ENCODE data around the gene WDR74.
A peak's percentile ranks its signal among the peaks of the same experiment; 100 is the strongest.
"Not testable (repeated sequence)": the region's sequence is repeated elsewhere in the genome, so short reads cannot be mapped to it uniquely, and the experiment has no call there.

WDR74 gene

GRCh38 chr11:62840721-62841360, 1.5 kb upstream of the WDR74 start:
- peak; percentile 84 for DNase-seq

- DNase-seq, result no peak
Observed at GRCh38 chr11:62835336-62835735, 4.1 kb downstream of the WDR74 start.

GRCh38 chr11:62832336-62833234, 6.8 kb downstream of the WDR74 start, which contains the start of gene TEX54:
TSS of gene TEX54 (minus strand) at chr11:62832841.
- DNase-seq, result no peak

GRCh38 chr11:62831520-62832335, 7.7 kb downstream of the WDR74 start, which contains the start of gene STX5:
TSS of gene STX5 (minus strand) at chr11:62832051. CDS start at chr11:62831243, 808 bp downstream.
- DNase-seq, result peak; percentile 98

- no peak for DNase-seq
Observed at GRCh38 chr11:62830904-62831519, 8.4 kb downstream of the WDR74 start.

GRCh38 chr11:62828130-62828529, 11.3 kb downstream of the WDR74 start:
- not testable (repeated sequence) for DNase-seq

GRCh38 chr11:62823677-62824076, 15.7 kb downstream of the WDR74 start:
- DNase-seq, result no peak

- DNase-seq, result no peak
Observed at GRCh38 chr11:62817129-62817528, 22.3 kb downstream of the WDR74 start.

GRCh38 chr11:62816557-62816956, 22.8 kb downstream of the WDR74 start:
- peak; percentile 50 for DNase-seq

- no peak for DNase-seq
Observed at GRCh38 chr11:62811659-62812058, 27.7 kb downstream of the WDR74 start.

GRCh38 chr11:62810748-62811147, 28.6 kb downstream of the WDR74 start:
- no peak for DNase-seq

GRCh38 chr11:62806611-62807121, 32.7 kb downstream of the WDR74 start:
- peak; percentile 55 for DNase-seq

- DNase-seq, result no peak
Observed at GRCh38 chr11:62805961-62806441, 33.4 kb downstream of the WDR74 start.

GRCh38 chr11:62805076-62805892, 34.1 kb downstream of the WDR74 start, which contains the start of gene NXF1:
TSS of gene NXF1 (minus strand) at chr11:62805440. CDS start at chr11:62805356, 84 bp downstream.
- DNase-seq, result peak; percentile 94

- no peak for DNase-seq
Observed at GRCh38 chr11:62804310-62805075, 34.9 kb downstream of the WDR74 start.

- no peak for DNase-seq
Observed at GRCh38 chr11:62801071-62801470, 38.3 kb downstream of the WDR74 start.

GRCh38 chr11:62799486-62799885, 39.9 kb downstream of the WDR74 start:
- DNase-seq, result no peak

- DNase-seq, result no peak
Observed at GRCh38 chr11:62796281-62796680, 43.1 kb downstream of the WDR74 start.

- DNase-seq, result no peak
Observed at GRCh38 chr11:62794201-62794775, 45.1 kb downstream of the WDR74 start.

- no peak for DNase-seq
Observed at GRCh38 chr11:62792202-62792575, 47.2 kb downstream of the WDR74 start.
